ENCODE data around the gene PPP2R2C. TPM values are rescaled to one million over a fixed set of nuclear protein-coding genes. Genes with fewer than 3 reads are reported as not detected.

PPP2R2C gene
- total and polyA plus RNA-seq, 2 experiments from 2014 or later = 1.3 to 9.2 TPM

DNA sequence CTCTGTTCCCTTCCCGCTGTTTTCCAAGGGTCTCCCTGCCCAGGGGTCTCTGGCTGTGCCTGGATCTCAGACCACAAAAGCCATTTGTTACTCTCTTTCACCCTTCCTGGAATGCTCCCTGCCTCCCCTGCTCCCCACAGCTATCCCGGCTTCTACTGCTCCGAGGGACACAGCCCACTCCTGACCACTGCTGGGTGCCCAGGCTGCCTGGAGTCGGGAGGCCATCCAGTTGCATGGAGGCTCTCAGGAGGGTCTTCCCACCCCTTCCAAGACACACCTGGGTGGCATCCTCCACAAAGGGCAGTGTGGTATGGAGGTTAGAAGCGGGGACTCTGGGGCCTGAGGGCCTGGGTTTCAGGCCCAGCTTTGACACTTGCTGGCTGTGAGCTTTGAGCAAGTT, 101.1 kb downstream of the PPP2R2C start:
- H3K4me2 ChIP-seq = no peak overlapping the region
- no peaks in the 10 kb centered on the region for H4K20me1 ChIP-seq (replicated peaks; ENCODE audit: insufficient read depth)
- Mint-ChIP-seq H3K36me3 (ENCODE audit: low read depth) (no peaks in the 10 kb centered on the region), H3K4me3 (no peak overlapping the region), H3K27me3 (ENCODE audit: insufficient read depth, low read depth, poor library complexity) (peaks cover 6% of the 10 kb centered on the region), H3K9me3 (no peaks in the 10 kb centered on the region), H3K4me1 (peaks cover 23% of the 10 kb centered on the region), H3K27ac (no peak overlapping the region)
- peaks cover 9% of the 10 kb centered on the region; the same call in 1 of the 2 replicates for H3K4me1 ChIP-seq (ENCODE audit: insufficient read depth)
- TF ChIP-seq ZNF462 (CRISPR knock-in tag; IDR thresholded peaks at IDR 0.05) = no peak
- no peak for TF ChIP-seq CTCF (conservative IDR thresholded peaks at IDR 0.05; ENCODE audit: low read depth in 2 of 2)
- no peak for TF ChIP-seq EZH2 (IDR thresholded peaks at IDR 0.05; ENCODE audit: low read depth, unreplicated experiment)
- no peak for TF ChIP-seq CREB1 (CRISPR knock-in tag; IDR thresholded peaks at IDR 0.05; ENCODE audit: low read depth)
- no peak for TF ChIP-seq ZNF114 (CRISPR knock-in tag; IDR thresholded peaks at IDR 0.05)
- no peak for TF ChIP-seq JUNB (IDR thresholded peaks at IDR 0.05; ENCODE audit: unreplicated experiment)
- TF ChIP-seq, protein P1, sequence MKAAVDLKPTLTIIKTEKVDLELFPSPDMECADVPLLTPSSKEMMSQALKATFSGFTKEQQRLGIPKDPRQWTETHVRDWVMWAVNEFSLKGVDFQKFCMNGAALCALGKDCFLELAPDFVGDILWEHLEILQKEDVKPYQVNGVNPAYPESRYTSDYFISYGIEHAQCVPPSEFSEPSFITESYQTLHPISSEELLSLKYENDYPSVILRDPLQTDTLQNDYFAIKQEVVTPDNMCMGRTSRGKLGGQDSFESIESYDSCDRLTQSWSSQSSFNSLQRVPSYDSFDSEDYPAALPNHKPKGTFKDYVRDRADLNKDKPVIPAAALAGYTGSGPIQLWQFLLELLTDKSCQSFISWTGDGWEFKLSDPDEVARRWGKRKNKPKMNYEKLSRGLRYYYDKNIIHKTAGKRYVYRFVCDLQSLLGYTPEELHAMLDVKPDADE (IDR thresholded peaks at IDR 0.05) = no peak
- H3K9me2 ChIP-seq (ENCODE audit: insufficient read depth) = no peaks in the 10 kb centered on the region
- no peaks in the 10 kb centered on the region for H3K27me3 ChIP-seq (ENCODE audit: insufficient read depth)
- H3F3A ChIP-seq (replicated peaks; ENCODE audit: low read depth) = no peaks in the 10 kb centered on the region
- no peak overlapping the region for H3K27ac ChIP-seq (ENCODE audit: low read depth)
- no peak for ATAC-seq
- H3K36me3 ChIP-seq (ENCODE audit: insufficient read depth) = no peaks in the 10 kb centered on the region
- no peak overlapping the region for H3K4me3 ChIP-seq
- no peaks in the 10 kb centered on the region for H3K79me2 ChIP-seq (replicated peaks; ENCODE audit: insufficient read depth)
- DNase-seq (ENCODE audit: low spot score) = no peak
- H2AFZ ChIP-seq = no peak overlapping the region

Data from GM23338 (cell line).